Measurements from ENCODE around the gene PAQR8. TPM values are rescaled to one million over a fixed set of nuclear protein-coding genes. Genes with fewer than 3 reads are reported as not detected.
A peak's percentile ranks its signal among the peaks of the same experiment; 100 is the strongest.

The PAQR8 gene
- total and polyA plus RNA-seq, 2 of the 13 experiments (the other 11 are each of a cell fraction or from before 2014, with no cell fraction given), result 37.7 to 50.7 TPM

DNA sequence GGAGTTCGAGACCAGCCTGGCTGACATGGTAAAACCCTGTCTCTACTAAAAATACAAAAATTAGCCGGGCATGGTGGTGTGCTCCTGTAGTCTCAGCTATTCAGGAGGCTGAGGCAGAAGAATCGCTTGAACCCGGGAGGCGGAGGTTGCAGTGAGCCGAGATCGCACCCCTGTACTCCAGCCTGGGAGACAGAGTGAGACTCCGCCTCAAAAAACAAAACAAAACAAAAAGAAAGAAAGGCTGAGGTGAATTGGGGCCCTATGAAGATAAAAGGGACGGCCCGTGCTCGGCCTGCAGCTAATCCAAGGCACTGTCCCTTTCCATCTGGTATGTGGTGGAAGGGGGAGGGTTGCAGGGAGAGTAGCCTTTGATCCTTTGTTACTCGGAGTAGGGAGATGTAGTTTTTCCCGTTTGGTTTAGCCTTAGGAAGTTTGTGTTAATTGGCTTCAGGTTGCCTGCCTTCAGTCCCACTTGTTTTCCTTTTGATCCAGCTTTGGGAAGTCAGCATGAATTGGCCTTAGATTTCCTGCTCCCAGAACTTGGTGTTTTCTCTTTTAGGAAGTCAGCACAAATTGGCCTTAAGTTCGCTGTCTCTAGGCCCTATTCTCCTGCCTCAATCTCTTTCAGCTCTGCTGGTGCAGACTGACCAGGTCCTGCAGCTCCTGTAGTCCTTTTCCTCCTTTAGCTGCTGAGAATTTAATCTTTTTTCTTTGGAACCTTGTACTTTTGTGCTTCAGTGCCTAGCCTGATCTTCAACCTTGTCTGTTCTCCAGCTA, 36.1 kb upstream of the PAQR8 start (continued):
- TF ChIP-seq ZBTB2 (CRISPR knock-in tag; IDR thresholded peaks at IDR 0.05; ENCODE audit: low read depth) (no peak), ZNF430 (CRISPR knock-in tag; IDR thresholded peaks at IDR 0.05) (no peak), ZNF746 (CRISPR knock-in tag; IDR thresholded peaks at IDR 0.05) (peak; percentile 78), MAZ (IDR thresholded peaks at IDR 0.05; ENCODE audit: borderline replicate concordance, low read depth, low read length) (no peak), MAZ (CRISPR knock-in tag; IDR thresholded peaks at IDR 0.05; ENCODE audit: low read depth) (no peak), ZNF343 (CRISPR knock-in tag; IDR thresholded peaks at IDR 0.05) (peak; percentile 69), ZNF382 (CRISPR knock-in tag; IDR thresholded peaks at IDR 0.05; ENCODE audit: borderline replicate concordance) (no peak), RFX1 (IDR thresholded peaks at IDR 0.05) (no peak), ZNF644 (CRISPR knock-in tag; IDR thresholded peaks at IDR 0.05; ENCODE audit: low read depth) (peak; percentile 73; the same call in 1 of the 2 replicates), ZNF225 (CRISPR knock-in tag; IDR thresholded peaks at IDR 0.05) (no peak), NFIC (IDR thresholded peaks at IDR 0.05; ENCODE audit: low read length) (peak; percentile 30; the same call in 1 of the 2 replicates), JARID2 (CRISPR knock-in tag; IDR thresholded peaks at IDR 0.05; ENCODE audit: insufficient replicate concordance) (no peak), ISX (CRISPR knock-in tag; conservative IDR thresholded peaks at IDR 0.05) (no peak), ARHGAP35 (CRISPR knock-in tag; IDR thresholded peaks at IDR 0.05; ENCODE audit: borderline replicate concordance) (no peak), FOXO1 (CRISPR knock-in tag; IDR thresholded peaks at IDR 0.05) (peak; percentile 65), ZNF577 (CRISPR knock-in tag; IDR thresholded peaks at IDR 0.05; ENCODE audit: borderline replicate concordance, low read depth) (no peak), ZNF383 (CRISPR knock-in tag; IDR thresholded peaks at IDR 0.05; ENCODE audit: borderline replicate concordance) (no peak), KMT2B (CRISPR knock-in tag; IDR thresholded peaks at IDR 0.05) (peak; percentile 51; the same call in 1 of the 2 replicates), SMARCE1 (IDR thresholded peaks at IDR 0.05; ENCODE audit: borderline replicate concordance) (no peak), HMG20B (CRISPR knock-in tag; conservative IDR thresholded peaks at IDR 0.05) (peak; percentile 78), NR2F6 (IDR thresholded peaks at IDR 0.05) (peak; percentile 72), NR2F6 (CRISPR knock-in tag; IDR thresholded peaks at IDR 0.05) (peak; percentile 81), ZSCAN29 (CRISPR knock-in tag; conservative IDR thresholded peaks at IDR 0.05) (no peak; the same call in none of the 2 replicates), MIER2 (CRISPR knock-in tag; IDR thresholded peaks at IDR 0.05) (peak; percentile 50; the same call in 1 of the 2 replicates), RARA (CRISPR knock-in tag; IDR thresholded peaks at IDR 0.05) (peak; percentile 58; the same call in 1 of the 2 replicates), ZSCAN30 (CRISPR knock-in tag; IDR thresholded peaks at IDR 0.05) (no peak), GATA4 (IDR thresholded peaks at IDR 0.05; ENCODE audit: borderline replicate concordance, low read depth) (0 out of 2 replicates have a peak, but pooled peaks have one; percentile 53), SAP130 (CRISPR knock-in tag; IDR thresholded peaks at IDR 0.05; ENCODE audit: low read depth) (peak; percentile 82), ZBTB46 (CRISPR knock-in tag; IDR thresholded peaks at IDR 0.05; ENCODE audit: borderline replicate concordance) (no peak)
- TF ChIP-seq, protein P1, sequence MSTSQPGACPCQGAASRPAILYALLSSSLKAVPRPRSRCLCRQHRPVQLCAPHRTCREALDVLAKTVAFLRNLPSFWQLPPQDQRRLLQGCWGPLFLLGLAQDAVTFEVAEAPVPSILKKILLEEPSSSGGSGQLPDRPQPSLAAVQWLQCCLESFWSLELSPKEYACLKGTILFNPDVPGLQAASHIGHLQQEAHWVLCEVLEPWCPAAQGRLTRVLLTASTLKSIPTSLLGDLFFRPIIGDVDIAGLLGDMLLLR (CRISPR knock-in tag; IDR thresholded peaks at IDR 0.05), result no peak
